NB4 (cell line): ENCODE data around the gene XK.

Experiments
- CTCF ChIP-seq: IDR thresholded peaks from one replicate; pipeline ENCODE4 v1.5.1; 2012; ENCODE audit warnings: low read depth, low read length
- MYC ChIP-seq: IDR thresholded peaks from 2 replicates; pipeline ENCODE4 v1.6.1; 2011; ENCODE audit warnings: low read depth, low read length
- POLR2A ChIP-seq: IDR thresholded peaks from 2 replicates; pipeline ENCODE4 v1.6.1; 2011; ENCODE audit warnings: mild to moderate bottlenecking; ENCODE audit not compliant: insufficient read length; ENCODE audit errors: extremely low read depth
- TF ChIP-seq, protein P1 (sequence below): IDR thresholded peaks from 2 replicates; pipeline ENCODE4 v1.6.1; 2011; ENCODE audit warnings: low read depth, low read length

DNA sequence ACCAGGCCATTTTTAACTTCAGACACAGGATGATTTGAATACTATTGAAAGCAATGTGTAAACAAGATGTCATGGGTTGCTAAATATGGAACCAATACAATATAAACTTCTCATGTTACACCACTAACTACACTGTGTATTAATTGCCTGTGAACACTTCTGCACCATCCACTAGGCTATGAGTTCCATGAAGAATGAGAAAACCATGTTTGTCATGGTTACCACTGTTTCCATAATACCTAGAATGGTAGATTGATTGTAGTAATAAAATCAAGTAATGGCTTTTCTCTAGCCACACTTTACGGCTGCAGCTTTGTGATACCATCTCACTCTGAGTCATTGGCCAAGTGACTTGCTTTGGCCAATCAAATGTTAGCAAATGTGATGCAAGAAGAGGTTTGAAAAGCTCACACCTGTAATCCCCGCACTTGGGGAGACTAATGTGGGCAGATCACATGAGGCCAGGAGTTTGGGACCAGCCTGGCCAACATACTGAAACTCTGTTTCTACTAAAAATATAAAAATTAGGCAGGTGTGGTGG, 74.4 kb downstream of the XK start:
- TF ChIP-seq POLR2A (no peak), CTCF (no peak), MYC (no peak)
- TF ChIP-seq, protein P1, sequence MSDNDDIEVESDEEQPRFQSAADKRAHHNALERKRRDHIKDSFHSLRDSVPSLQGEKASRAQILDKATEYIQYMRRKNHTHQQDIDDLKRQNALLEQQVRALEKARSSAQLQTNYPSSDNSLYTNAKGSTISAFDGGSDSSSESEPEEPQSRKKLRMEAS, result no peak
